Activated CD8-positive, alpha-beta T cell treated with anti-CD3 and anti-CD28 coated beads for 36 hours (primary cell): ENCODE results near the gene SMO. TPM values are rescaled to one million over a fixed set of nuclear protein-coding genes. Genes with fewer than 3 reads are reported as not detected.
A peak's percentile ranks its signal among the peaks of the same experiment; 100 is the strongest.

Experiments
- ATAC-seq: fragments of 200-7000 bp; cut with Tn5 transposase; one replicate; pipeline ENCODE4 v1.10.0; 2021; ENCODE audit warnings: mild to moderate bottlenecking, moderate library complexity
- CTCF ChIA-PET: fragments of 350-600 bp; sonication (Branson Sonifier 250); formaldehyde crosslinking; loops from one replicate; lab custom pipeline; 2021; ENCODE audit warnings: antibody characterized with exemption; lab: Charles Lee
- POLR2A ChIA-PET: fragments of 350-600 bp; sonication (Branson Sonifier 250); formaldehyde crosslinking; loops from one replicate; lab custom pipeline; 2021; ENCODE audit warnings: antibody characterized with exemption; lab: Charles Lee
- DNase-seq: peaks from one replicate; pipeline ENCODE4 v3.0.0-alpha.2; 2020
- H3K27ac Mint-ChIP-seq: one replicate; pipeline ENCODE4 v1.8.0; 2021; ENCODE audit warnings: mild to moderate bottlenecking, mixed read lengths
- H3K27me3 Mint-ChIP-seq: one replicate; pipeline ENCODE4 v1.8.0; 2021; ENCODE audit warnings: mixed read lengths
- H3K36me3 Mint-ChIP-seq: one replicate; pipeline ENCODE4 v1.8.0; 2021; ENCODE audit warnings: low read depth, mixed read lengths
- H3K4me1 Mint-ChIP-seq: one replicate; pipeline ENCODE4 v1.8.0; 2021; ENCODE audit warnings: low read depth, mixed read lengths
- H3K4me3 Mint-ChIP-seq: one replicate; pipeline ENCODE4 v1.8.0; 2021; ENCODE audit warnings: mild to moderate bottlenecking, moderate library complexity, mixed read lengths
- H3K9me3 Mint-ChIP-seq: one replicate; pipeline ENCODE4 v1.8.0; 2021; ENCODE audit warnings: mixed read lengths
- intact Hi-C: fragments of 100-400 bp; cut with micrococcal nuclease; formaldehyde crosslinking; loops from one replicate; pipeline ENCODE4 v1.10.0; 2022
- total RNA-seq, 2 experiments: library from RNA; stranded (reverse); gene quantifications; one replicate each; pipeline ENCODE4 v1.2.3, GENCODE V29; 2021
- TF ChIP-seq, protein P1 (sequence below): fragments of 200-600 bp; IDR thresholded peaks from one replicate; pipeline ENCODE4 v1.8.0; 2022; ENCODE audit warnings: antibody characterized with exemption, mild to moderate bottlenecking

The SMO gene
- total RNA-seq, 2 experiments from 2014 or later: 0.81 to 1.7 TPM

DNA sequence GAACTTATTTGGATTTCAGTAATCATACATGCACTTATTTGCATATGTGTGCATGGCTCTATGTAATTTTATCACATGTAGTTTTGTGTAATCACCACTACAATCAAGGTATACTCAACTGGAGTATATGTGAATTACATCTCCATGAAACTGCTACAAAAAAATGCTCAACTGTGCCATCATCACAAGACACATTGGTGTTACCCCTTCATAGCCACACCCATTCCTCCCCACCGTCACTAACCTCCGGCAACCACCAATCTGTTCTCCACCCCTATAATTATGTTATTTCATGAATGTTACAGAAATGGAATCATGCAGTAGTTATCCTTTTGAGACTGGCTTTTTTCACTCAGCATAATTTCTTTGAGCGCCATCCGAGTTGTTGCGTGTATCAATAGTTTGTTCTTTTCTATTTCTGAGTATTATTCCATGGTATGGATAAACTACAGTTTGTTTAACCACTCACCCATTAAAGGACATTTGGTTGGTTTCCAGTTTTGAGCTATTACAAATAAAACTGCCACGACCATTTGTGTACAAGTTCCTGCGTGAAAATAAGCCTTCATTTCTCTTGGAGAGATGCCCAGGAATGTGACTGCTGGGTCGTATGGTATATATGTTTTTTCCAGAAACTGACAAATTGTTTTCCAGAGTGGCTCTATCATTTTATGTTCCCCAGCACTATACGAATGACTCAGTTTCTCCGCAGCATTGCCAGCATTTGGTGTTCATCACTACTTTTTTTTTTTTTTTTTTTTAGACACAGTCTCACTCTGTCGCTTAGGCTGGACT is 11.3 kb upstream of the SMO start:
- Mint-ChIP-seq H3K4me1 (no peaks in the 10 kb centered on the region), H3K27ac (no peak overlapping the region), H3K27me3 (peaks cover 4% of the 10 kb centered on the region), H3K36me3 (no peaks in the 10 kb centered on the region), H3K9me3 (no peaks in the 10 kb centered on the region), H3K4me3 (no peak overlapping the region)
- intact Hi-C loops: no loop called here
- ATAC-seq (no peak), DNase-seq (no peak)
- POLR2A ChIA-PET: no interaction called here
- TF ChIP-seq, protein P1, sequence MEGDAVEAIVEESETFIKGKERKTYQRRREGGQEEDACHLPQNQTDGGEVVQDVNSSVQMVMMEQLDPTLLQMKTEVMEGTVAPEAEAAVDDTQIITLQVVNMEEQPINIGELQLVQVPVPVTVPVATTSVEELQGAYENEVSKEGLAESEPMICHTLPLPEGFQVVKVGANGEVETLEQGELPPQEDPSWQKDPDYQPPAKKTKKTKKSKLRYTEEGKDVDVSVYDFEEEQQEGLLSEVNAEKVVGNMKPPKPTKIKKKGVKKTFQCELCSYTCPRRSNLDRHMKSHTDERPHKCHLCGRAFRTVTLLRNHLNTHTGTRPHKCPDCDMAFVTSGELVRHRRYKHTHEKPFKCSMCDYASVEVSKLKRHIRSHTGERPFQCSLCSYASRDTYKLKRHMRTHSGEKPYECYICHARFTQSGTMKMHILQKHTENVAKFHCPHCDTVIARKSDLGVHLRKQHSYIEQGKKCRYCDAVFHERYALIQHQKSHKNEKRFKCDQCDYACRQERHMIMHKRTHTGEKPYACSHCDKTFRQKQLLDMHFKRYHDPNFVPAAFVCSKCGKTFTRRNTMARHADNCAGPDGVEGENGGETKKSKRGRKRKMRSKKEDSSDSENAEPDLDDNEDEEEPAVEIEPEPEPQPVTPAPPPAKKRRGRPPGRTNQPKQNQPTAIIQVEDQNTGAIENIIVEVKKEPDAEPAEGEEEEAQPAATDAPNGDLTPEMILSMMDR: no peak
- CTCF ChIA-PET: interaction anchor here (0.7 to 1.0 kb wide), 2 partner anchors 10 to 14 kb away, joined by 3 read pairs; no protein-coding TSS in a partner anchor

DNA sequence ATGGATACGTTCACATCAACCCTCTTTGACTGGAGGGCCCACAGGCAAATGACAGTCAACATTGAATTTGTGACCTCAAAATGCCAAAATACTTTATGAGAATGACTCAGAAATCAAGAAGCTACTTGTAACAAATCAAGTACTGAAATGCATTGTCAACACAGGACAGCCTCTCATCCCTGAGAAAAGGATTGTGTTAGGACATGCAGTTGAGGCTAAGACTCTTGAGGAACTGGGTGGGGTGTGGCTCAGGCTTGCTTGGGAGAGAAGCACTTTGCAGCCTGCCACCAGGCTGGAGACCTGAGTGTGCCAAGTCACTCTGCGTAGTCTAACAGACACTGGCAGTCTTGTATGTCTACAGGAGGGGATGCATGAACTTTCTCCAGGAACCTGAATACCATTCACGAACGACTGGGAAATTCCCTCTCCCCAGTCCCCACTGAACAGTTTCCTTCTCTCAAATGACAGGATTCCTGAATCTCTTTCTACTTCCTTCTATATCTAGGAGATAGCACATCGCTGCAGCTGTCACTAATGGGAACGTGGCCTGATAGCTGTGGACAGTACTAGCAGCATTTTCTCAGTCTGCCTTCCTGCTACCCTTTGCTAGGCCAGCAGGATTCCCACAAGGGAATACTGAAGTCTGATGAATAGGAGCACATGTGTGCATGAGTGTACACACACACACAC is 3.3 kb upstream of the SMO start:
- TF ChIP-seq, protein P1: no peak
- intact Hi-C loops: no loop called here
- no peak for DNase-seq
- peaks cover 25% of the 10 kb centered on the region for H3K27me3 Mint-ChIP-seq
- no peak for ATAC-seq
- CTCF ChIA-PET: interaction anchor here (1.8 kb wide), 1 partner anchor 21 kb away, joined by 4 read pairs; no protein-coding TSS in a partner anchor
- no peaks in the 10 kb centered on the region for H3K9me3 Mint-ChIP-seq
- H3K4me1 Mint-ChIP-seq: peaks cover 5% of the 10 kb centered on the region
- POLR2A ChIA-PET: no interaction called here
- no peak overlapping the region for H3K27ac Mint-ChIP-seq
- no peak overlapping the region for H3K4me3 Mint-ChIP-seq
- no peaks in the 10 kb centered on the region for H3K36me3 Mint-ChIP-seq

DNA sequence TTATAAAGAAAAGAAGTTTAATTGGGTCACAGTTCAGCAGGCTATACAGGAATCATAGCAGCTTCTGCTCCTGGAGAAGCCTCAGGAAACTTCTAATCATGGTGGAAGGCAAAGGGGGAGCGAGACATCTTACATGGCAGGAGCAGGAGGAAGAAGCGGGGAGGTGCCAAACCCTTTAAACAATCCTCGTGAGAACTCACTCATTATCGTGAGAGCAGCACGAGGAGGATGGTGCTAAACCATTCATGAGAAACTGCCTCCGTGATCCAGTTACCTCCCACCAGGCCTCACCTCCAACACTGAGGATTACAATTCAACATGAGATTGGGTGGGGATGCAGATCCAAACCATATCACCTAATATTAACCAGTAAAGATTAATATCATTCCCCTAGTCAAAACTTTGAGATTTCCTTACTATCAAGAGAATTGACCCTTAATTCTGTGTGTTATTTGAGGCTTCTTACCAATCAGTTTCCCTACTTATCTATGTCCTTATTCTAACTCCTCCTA is 1.6 kb upstream of the SMO start:
- TF ChIP-seq, protein P1: no peak
- ATAC-seq: no peak

DNA sequence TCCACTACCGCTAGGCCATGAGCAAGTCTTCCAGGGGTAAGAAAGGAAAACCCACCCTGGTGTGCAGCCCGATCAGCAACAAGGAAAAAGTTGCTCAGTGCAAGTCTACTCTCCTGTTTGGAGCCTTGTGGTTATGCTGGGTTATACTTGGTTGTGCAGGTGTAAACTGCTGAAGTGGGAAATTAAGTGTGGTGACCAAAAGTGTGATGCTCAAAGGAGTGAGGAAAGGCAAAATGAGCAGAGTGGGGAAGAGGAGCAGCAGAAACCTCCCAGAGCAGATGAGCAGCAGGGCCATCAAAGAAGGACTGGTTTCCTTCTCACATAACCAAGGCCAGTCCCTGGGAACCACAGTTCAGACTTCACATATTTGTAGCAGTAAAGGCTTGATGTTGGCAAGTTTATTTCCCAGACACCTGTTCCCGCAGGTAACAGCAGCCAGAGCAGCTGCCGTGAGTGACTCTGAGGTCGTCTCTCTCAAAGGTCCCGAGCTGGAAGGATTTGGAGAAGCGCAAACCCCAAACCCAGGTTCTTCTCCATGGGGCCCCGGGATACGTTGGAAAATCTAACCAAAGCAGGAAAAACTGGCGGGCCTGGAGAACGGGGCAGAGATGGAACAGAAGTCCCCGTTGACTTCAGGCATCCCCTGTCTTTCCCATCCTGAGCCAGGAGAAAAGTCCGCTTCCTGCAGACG is 607 bp upstream of the SMO start:
- CTCF ChIA-PET: interaction anchor here (1.1 to 2.2 kb wide), 3 partner anchors 23 to 642 kb away, joined by 3 to 9 read pairs (median 3); no protein-coding TSS in a partner anchor
- TF ChIP-seq, protein P1: no peak
- H3K27me3 Mint-ChIP-seq: peaks cover 47% of the 10 kb centered on the region
- H3K4me1 Mint-ChIP-seq: peaks cover 5% of the 10 kb centered on the region
- H3K4me3 Mint-ChIP-seq: peak overlapping the region; percentile 5
- DNase-seq (no peak), ATAC-seq (no peak)
- no peaks in the 10 kb centered on the region for H3K36me3 Mint-ChIP-seq
- no peaks in the 10 kb centered on the region for H3K9me3 Mint-ChIP-seq
- intact Hi-C loops: no loop called here
- POLR2A ChIA-PET: interaction anchor here (1.4 kb wide), 1 partner anchor 8 kb away, joined by 3 read pairs; no protein-coding TSS in a partner anchor
- no peak overlapping the region for H3K27ac Mint-ChIP-seq

More for the DNA sequence above, 1.6 kb upstream of the SMO start:
- Mint-ChIP-seq H3K9me3 (no peaks in the 10 kb centered on the region), H3K27me3 (peaks cover 39% of the 10 kb centered on the region), H3K4me1 (peaks cover 5% of the 10 kb centered on the region), H3K4me3 (no peak overlapping the region), H3K36me3 (no peaks in the 10 kb centered on the region), H3K27ac (no peak overlapping the region)
- intact Hi-C loops: no loop called here
- CTCF ChIA-PET: interaction anchor here (1.8 kb wide), 1 partner anchor 23 kb away, joined by 4 read pairs; no protein-coding TSS in a partner anchor
- no peak for DNase-seq
- POLR2A ChIA-PET: no interaction called here
